GM18870 (cell line): Measurements from ENCODE around the gene CSNK2A3.

ENCODE experiments used
- ATAC-seq: cut with Tn5 transposase; IDR thresholded peaks from one replicate; pipeline ENCODE4 v1.9.1; 2021; ENCODE audit warnings: moderate library complexity; ENCODE audit not compliant: unreplicated experiment

CSNK2A3 gene

GRCh38 chr11:11338304-11338703 is 14.7 kb downstream of the CSNK2A3 start:
- no peak for ATAC-seq

GRCh38 chr11:11336664-11337063 is 16.4 kb downstream of the CSNK2A3 start:
- ATAC-seq = no peak

- ATAC-seq = no peak
These were observed 18.0 kb downstream of the CSNK2A3 start for GRCh38 chr11:11335043-11335442.

DNA sequence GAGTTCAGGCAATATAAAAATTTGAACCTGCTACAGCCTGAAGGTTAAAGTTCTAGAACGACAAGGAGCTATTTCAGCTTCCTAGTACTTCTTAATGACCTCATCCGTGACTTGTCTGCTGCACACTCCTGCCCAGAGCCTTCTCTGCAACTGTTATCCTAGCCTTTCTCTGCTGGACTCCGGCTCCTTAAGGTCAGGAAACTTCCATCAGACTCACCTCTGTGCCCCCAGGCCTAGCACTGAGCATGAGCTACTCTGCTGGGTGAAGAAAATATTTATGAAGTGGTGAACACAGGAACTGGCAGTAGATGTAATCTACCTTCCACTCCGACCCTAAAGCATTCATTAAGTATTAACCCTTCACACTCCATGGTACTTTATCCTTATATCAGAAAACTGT is 18.4 kb downstream of the CSNK2A3 start:
- no peak for ATAC-seq

- no peak for ATAC-seq
These were observed 20.8 kb downstream of the CSNK2A3 start for GRCh38 chr11:11332141-11332710.

DNA sequence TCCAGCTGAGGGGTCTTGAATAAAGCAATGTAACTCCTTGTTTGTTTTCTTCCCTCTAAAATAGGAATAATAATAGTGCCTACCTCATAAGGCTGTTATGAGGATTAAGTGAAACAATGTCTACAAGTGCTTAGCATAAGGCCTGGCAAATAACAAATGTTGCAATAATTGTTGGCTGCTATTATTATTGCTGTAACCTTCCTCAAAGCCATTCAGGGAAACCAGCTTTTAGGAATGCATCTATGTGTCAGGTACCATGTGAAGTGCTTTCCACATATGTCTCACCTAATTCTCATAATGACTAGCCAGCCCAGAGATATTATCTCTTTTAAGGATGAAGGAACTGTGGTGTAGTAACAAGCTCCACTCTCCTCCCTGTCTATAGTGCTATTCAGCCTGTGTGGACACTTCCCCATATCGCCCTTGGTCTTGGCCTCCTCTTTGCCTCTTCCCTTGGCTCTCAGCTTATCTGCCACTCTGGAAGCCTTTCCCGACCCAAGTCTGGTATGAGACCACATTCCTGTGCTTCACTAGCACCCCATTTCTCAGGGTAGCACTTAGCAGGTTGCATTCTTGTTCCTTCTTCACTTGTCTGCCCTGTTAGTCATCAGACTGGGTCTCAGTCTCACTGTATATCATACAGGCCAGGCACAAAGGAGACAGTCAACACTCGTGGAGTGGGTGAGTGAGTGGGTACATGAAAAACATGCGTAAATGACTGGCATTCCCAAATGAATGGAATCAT is 23.8 kb downstream of the CSNK2A3 start:
- ATAC-seq = no peak

DNA sequence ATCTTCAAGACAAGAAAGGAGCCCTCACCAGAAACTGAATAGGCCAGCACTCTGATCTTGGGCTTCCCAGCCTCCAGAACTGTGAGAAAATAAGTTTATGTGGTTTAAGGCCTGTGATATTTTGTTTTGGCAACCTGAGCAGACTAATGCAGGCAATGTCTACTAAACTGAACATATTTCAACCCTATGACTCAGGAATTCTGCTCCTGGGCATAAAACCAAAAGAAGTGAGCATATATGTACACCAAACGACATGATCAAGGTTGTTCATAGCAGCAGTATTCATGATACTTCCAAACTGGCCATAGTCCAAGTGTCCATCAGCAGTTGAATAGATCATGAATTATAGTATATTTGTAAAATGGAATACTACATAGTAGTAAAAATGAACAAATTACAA is 29.0 kb downstream of the CSNK2A3 start:
- ATAC-seq = no peak

DNA sequence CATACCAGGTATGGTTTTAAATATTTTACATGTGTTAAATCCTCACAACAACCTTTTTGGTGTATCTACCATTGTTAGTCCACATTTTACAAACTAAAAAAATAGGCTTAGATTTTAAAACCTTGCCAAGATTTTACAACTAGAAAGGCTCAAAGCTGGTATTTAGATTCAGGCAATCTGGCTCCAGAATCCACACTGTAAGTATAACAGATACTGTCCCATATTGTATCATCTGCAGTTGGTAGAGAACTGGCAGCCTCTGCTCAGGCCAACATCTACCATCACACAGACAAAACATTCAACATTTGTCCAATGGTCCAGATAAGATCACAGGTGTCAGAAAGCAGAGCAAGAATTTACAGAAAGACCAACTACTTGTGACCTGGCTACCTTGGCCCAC is 30.9 kb downstream of the CSNK2A3 start:
- no peak for ATAC-seq

- ATAC-seq = no peak
These were observed 32.2 kb downstream of the CSNK2A3 start for GRCh38 chr11:11320825-11321224.

DNA sequence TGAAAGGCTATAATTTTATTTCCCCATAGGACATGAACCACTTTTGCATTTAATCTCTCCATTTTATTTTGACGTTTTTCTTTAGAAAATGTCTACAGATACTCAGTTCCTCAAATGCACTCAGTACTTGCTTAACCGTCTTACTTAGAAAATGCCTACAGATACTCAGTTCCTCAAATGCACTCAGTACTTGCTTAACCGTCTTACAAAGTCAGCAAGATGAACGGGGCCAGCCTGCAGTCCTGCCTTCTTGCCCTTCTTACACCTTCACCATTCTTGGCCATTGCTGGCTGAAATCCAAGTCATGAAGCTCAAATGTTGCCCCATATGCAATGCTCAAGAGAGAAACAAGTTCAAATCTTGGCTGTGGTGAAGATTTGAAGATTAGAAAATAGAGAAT is 34.1 kb downstream of the CSNK2A3 start:
- no peak for ATAC-seq

DNA sequence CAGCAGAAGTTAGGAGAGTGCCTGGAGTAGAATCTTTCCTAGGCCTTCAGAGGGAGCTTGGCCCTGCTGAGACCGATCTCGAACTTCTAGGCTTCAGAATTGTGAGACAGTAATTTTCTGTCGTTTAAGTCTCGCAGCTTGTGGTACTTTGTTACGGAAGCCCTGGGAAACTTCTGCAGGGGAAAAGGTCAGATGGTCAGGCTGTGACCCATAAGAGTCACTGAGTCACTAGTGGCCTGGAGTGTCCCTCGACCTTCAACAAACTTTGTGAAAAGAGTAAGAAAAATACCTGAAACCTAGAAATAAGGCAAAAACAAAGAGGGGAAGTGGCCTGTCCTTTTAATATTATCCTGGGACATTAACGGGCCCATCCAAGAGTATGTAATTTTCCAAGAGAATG is 34.6 kb downstream of the CSNK2A3 start:
- ATAC-seq = no peak

DNA sequence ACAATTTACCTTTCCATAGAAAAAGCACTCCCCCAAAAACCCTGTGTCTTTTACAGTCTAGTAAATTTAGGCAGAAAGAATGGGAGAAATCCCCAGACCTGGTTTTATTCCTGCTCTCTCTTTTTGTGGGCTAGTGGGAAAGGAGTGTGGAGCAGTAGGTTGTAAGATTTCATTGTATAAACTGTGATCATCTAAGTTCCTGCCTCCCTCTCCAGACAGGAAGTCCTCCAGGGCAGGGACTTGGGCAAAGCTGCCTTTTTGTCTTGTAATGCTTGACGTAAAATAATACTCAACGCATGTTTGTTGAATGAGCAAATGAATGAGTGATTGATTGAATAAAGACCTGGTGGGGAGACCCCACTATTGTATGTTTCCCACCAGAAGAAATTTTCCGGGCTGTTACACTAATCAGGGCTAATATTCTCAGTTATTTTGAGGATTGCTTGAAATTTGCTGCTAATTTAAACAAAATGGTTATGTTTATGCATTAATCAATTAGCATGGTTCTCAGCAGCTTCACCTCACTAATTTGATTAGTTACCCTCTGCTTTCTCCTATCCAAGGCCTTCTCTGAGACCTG is 36.3 kb downstream of the CSNK2A3 start:
- ATAC-seq = no peak

DNA sequence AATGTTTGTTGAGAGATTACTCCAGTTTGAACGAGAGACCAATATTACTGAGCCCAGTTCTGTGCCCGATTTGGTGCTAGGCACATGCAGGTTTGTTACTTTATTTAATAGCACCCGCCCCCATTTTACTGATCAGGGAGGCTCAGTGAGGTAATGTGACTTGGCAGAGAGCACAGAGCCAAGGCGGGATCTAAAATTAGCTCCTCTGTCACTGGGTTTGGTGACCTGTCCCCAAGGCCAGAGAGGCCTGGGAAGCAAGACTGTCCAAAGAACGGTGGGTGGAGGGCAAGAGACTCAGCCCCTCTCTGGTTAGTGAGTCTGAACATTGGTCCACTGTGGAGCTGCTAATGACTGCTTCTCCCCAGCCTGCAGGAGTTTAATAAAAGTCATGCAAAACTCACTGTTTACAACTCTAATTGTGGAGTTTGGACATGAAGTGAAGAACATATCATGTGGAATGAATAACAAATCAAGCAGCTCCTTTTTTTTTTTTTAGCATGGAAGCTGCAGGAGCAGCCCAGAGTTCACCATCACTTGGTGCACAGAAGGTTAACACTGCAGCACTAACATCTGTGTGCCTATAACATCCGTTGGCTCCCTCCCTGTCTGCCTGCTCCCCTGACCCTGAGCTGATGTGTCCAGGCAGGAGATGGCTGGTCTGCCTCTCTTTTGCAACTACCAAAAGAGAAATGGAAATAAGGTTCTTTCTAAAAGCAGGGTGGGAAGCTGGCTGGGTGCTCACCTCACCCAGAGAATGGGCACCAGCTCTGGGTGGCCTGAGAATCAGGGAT is 39.0 kb downstream of the CSNK2A3 start:
- no peak for ATAC-seq

- ATAC-seq = no peak
These were observed 39.6 kb downstream of the CSNK2A3 start for GRCh38 chr11:11313426-11313825.

GRCh38 chr11:11312738-11313137 is 40.3 kb downstream of the CSNK2A3 start:
- no peak for ATAC-seq

GRCh38 chr11:11311169-11311568 is 41.9 kb downstream of the CSNK2A3 start:
- no peak for ATAC-seq

DNA sequence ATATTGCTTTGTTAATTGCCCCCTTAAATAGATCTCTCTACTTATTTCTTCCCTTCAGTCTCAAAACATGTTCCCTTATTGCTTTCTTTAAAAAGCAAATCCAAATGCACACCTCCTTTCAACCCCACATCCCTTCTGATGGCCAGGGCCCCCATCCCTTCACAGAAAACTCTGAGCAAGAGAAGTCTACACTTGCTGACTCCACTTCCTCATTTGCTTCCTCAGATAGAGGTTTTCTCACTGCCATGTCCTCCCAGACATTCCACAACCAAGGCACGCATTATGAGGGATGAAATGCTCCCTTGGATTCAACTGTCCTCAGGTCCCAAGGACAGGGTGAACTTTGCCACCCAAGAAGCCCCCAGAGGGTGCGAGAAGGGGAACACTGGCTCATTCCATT is 43.1 kb downstream of the CSNK2A3 start:
- no peak for ATAC-seq

- no peak for ATAC-seq
These were observed 44.8 kb downstream of the CSNK2A3 start for GRCh38 chr11:11308249-11308648.

- ATAC-seq = no peak
These were observed 46.2 kb downstream of the CSNK2A3 start for GRCh38 chr11:11306855-11307254.

DNA sequence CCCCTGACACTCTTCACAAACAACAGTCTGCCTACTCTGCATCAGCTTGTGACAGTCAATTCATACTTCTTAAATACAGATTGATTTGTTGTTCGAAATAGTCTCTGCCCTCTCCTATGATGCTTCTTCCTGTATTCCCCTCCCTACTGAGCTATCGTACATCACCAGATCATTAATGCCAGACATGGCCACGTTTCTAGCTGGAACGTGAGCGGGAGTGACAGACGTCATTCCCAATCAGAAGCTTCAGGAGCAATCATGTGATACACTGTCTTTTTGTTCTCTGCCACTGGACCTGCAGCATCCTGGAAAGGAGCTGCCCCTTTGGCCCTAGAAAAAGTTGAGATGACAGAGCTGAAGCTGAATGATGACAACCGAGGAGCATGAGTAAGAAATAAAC is 48.5 kb downstream of the CSNK2A3 start:
- ATAC-seq = no peak

DNA sequence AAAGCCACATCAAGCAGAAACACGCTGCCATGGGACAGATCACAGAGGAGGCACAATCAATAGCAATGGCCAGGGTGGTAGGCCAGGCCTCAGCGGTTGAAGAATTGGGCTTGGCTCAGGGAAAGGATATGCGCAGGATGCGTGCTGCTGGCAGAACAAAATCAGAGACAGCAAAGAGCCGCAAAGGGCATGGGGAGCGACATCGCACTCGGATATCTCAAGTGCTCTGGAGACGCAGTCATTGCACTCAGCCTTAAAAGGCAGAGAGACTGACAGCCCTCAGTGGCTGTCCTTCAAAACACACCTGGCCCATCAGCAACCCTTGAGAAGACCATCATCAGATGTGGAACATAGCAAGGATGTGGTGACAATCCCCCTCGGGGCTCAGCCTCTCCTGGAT is 50.5 kb downstream of the CSNK2A3 start:
- ATAC-seq = no peak
